Peyer's patch (tissue), 4 donors: Measurements from ENCODE around the gene CCDC15.

Experiments used
- POLR2A ChIP-seq, 2 donors: fragments of 450-650 bp; IDR thresholded peaks; one replicate each; pipeline ENCODE4 v1.5.1; 2017; ENCODE audit warnings: antibody characterized with exemption in 2 of 2, mild to moderate bottlenecking in 2 of 2, moderate library complexity in 2 of 2
- TF ChIP-seq, protein P1 (sequence below), 6 experiments: fragments of 450-650 bp in 4 of 6; fragments of 200-600 bp in 2 of 6; sonication (generic) in 1 of 6; IDR thresholded peaks; one replicate each; pipeline ENCODE4 v1.5.1; 2017 to 2019; ENCODE audit warnings: antibody characterized with exemption in 6 of 6, mild to moderate bottlenecking in 3 of 6, moderate library complexity in 1 of 6

DNA sequence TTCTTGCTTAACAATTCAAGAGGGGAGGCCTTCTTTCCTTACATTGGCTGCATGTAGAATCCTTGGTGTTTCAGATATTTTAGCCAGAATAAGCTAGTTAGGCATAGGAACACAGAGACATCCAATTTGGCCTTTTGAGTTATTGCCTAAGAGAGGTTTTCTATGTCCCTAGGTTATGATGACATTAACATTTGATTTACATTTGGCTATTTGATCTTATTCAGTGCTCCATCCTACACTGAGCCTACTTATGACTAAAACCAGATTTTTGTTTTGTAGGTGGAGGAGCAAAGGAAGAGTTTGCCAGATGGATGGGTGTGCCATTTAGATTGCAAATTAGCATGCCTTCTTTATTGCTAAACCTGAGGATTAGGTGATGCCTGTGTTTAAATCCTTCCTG is 98.0 kb downstream of the CCDC15 start:
- TF ChIP-seq, protein P1, sequence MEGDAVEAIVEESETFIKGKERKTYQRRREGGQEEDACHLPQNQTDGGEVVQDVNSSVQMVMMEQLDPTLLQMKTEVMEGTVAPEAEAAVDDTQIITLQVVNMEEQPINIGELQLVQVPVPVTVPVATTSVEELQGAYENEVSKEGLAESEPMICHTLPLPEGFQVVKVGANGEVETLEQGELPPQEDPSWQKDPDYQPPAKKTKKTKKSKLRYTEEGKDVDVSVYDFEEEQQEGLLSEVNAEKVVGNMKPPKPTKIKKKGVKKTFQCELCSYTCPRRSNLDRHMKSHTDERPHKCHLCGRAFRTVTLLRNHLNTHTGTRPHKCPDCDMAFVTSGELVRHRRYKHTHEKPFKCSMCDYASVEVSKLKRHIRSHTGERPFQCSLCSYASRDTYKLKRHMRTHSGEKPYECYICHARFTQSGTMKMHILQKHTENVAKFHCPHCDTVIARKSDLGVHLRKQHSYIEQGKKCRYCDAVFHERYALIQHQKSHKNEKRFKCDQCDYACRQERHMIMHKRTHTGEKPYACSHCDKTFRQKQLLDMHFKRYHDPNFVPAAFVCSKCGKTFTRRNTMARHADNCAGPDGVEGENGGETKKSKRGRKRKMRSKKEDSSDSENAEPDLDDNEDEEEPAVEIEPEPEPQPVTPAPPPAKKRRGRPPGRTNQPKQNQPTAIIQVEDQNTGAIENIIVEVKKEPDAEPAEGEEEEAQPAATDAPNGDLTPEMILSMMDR (IDR thresholded peaks at IDR 0.05): no peak
- no peak for TF ChIP-seq POLR2A (IDR thresholded peaks at IDR 0.05)
